Urinary bladder (tissue), 4 donors: ENCODE measurements around the gene SLC2A4RG. TPM values are rescaled to one million over a fixed set of nuclear protein-coding genes. Genes with fewer than 3 reads are reported as not detected.

ENCODE experiments used
- DNase-seq: peaks from one replicate; pipeline ENCODE4 v3.0.0-alpha.2; 2015; ENCODE audit errors: extremely low spot score
- H3K27ac ChIP-seq: one replicate; pipeline ENCODE4 v1.5.1; 2013; ENCODE audit warnings: low read depth, mild to moderate bottlenecking, moderate library complexity
- H3K36me3 ChIP-seq: one replicate; pipeline ENCODE4 v1.6.1; 2013; ENCODE audit warnings: mild to moderate bottlenecking, moderate library complexity; ENCODE audit not compliant: insufficient read depth
- H3K4me1 ChIP-seq: one replicate; pipeline ENCODE4 v1.6.1; 2013; ENCODE audit warnings: mild to moderate bottlenecking, moderate library complexity; ENCODE audit not compliant: insufficient read depth
- H3K4me3 ChIP-seq: one replicate; pipeline ENCODE4 v1.5.1; 2013; ENCODE audit warnings: low read depth, low read length
- WGBS: extraction: QIAGEN DNeasy Blood & Tissue Kit; methylation state at CpG from one replicate; pipeline ENCODE4 v1.1.7; 2013; 5-methylcytosine and 5-hydroxymethylcytosine counted together
- polyA plus RNA-seq: library from polyadenylated mRNA; stranded (reverse); fragments of 200-250 nt; gene quantifications from one replicate; pipeline ENCODE4 v1.2.3, GENCODE V29; 2013
- total RNA-seq: library from RNA; depleted of rRNA; stranded (reverse); fragments of >200 nt; gene quantifications from one replicate; pipeline ENCODE4 v1.2.3, GENCODE V29; 2014
- donor health status: healthy with polysubstance abuse.
- donor health status: healthy.

Gene SLC2A4RG, protein sequence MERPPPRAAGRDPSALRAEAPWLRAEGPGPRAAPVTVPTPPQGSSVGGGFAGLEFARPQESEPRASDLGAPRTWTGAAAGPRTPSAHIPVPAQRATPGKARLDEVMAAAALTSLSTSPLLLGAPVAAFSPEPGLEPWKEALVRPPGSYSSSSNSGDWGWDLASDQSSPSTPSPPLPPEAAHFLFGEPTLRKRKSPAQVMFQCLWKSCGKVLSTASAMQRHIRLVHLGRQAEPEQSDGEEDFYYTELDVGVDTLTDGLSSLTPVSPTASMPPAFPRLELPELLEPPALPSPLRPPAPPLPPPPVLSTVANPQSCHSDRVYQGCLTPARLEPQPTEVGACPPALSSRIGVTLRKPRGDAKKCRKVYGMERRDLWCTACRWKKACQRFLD
- 8.6 TPM for total RNA-seq
- polyA plus RNA-seq = 106 TPM

DNA sequence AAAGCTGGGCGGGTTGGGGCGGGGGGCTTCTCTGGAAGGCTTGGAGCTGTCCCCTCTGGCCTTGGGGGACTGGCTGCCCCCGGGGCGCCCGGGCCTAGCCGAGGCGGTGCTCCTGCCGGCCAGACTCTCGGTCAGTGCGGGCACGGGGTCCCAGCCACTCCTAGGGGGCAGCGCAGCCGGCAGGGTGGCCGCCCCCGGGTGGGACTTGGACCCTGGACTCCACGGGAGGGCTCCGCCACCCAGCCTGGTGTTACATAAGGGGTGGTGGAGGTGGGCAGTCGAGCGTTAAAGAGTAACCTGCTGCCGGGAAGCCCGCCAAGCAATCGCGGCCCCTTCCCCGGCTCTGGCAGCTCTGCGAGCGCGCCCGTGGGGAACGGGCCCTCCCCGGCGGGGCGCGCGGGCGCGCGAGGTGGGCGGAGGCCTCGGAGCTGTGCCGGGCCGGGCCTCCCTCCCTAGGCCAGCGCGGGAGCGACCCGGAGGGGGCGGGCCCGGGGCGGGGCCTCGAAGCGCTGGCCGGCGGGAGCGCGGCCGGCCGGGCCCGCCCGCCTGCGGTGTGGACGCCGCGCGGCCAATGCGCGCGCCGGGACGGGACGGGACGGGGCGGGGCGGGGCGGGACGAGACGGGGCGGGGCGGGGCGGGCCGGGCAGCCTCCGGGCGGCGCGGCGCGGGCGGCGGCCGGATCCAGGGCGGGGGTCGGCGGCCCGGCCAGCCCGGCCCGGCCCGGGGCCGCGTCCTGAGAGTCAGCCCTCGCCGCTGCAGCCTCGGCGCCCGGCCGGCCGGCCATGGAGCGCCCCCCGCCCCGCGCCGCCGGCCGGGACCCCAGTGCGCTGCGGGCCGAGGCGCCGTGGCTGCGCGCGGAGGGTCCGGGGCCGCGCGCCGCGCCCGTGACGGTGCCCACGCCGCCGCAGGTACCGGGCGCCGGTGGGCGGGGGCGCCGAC is at the start of gene SLC2A4RG:
Gene SLC2A4RG, plus strand, starts transcription at position 647 of the 940 bp plus-strand sequence. Its CDS starts 137 bp downstream, at position 784.
- H3K36me3 ChIP-seq = peaks cover 1% of the 10 kb centered on the region
- WGBS = 1% methylated on average over 133 of the region's 136 CpGs
- no peaks in the 10 kb centered on the region for H3K4me1 ChIP-seq
- peak within 1 kb of the TSS; percentile 79 for H3K4me3 ChIP-seq
- peak within 1 kb of the TSS; percentile 94 for H3K27ac ChIP-seq
- no peak for DNase-seq

DNA sequence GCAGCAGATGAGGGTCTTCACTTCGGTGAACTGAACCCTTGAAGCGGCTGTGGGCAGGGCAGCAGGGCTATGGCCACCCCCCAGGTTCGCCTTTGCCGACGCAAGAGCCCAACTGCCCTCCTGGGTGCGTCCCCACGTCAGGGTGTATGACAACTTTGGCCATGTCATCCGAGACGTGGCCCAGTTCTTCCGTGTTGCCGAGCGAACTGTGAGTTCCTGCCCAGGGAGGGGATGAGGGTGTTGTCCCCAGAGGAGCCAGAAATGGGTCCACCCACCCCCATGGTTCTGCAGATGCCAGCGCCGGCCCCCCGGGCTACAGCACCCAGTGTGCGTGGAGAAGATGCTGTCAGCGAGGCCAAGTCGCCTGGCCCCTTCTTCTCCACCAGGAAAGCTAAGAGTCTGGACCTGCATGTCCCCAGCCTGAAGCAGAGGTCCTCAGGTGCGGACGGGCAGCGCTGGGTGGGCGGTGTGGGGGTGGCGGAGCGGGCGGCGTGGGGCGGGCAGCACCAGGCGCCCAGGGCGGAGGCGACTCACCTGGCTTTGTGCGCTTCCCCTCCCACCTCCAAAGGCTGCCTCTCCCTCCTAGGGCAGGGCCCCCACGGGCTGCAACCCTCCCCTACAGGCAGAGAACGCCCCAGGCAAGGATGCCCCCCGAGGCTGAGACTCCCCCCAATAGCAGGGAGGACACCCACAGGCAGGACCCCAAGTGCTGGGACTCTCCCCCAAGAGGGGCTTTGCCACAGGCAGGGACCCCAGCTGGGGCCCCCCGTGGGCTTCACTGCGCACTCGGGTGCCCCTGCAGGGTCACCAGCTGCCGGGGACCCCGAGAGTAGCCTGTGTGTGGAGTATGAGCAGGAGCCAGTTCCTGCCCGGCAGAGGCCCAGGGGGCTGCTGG is 49.3 kb upstream of the SLC2A4RG start:
- Histone ChIP-seq H3K27ac (no peak overlapping the region), H3K4me3 (no peak overlapping the region), H3K4me1 (no peaks in the 10 kb centered on the region), H3K36me3 (no peaks in the 10 kb centered on the region)
- 87% methylated on average over 40 of the region's 40 CpGs for WGBS
- DNase-seq = no peak

DNA sequence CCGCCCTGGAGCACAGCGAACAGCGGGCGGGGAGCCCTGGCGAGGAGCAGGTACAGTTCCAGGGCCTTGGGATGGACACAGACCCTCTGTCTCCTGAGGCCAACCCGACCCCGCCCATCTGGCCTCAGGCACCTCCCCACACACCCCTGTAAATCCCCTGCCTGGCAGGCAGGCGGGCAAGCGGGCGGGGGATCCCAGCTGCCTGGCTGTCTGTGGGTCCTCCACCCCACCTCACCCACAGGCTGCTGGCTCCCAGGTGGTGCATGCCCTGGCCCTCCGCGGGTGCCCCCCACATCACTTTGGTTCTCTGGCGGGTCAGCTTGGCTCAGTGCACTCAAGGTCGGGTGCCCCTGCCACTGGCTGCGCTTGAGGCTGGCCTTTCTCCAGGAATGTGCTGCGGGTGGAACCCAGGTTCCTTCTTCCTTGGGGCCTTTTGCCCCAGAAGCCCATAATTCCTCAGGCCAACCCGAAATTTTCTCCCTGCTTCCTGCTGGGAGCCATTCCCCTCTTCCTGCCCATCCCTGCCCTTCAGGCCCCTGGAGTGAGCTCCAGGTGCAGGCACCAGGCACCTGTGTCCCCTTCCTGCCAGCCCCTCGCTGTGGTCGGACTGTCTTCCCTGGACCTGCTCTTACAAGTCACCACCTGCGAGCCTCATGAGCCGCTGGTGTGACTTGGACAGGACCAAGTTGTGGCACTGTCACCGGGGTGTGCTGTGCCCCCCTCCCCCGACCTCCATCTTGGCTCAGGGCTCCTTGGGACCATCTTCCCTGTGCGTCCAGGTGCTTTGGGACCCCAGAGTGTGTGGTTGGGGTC is 48.5 kb upstream of the SLC2A4RG start:
- Histone ChIP-seq H3K27ac (no peak overlapping the region), H3K4me1 (no peaks in the 10 kb centered on the region)
- no peak for DNase-seq

DNA sequence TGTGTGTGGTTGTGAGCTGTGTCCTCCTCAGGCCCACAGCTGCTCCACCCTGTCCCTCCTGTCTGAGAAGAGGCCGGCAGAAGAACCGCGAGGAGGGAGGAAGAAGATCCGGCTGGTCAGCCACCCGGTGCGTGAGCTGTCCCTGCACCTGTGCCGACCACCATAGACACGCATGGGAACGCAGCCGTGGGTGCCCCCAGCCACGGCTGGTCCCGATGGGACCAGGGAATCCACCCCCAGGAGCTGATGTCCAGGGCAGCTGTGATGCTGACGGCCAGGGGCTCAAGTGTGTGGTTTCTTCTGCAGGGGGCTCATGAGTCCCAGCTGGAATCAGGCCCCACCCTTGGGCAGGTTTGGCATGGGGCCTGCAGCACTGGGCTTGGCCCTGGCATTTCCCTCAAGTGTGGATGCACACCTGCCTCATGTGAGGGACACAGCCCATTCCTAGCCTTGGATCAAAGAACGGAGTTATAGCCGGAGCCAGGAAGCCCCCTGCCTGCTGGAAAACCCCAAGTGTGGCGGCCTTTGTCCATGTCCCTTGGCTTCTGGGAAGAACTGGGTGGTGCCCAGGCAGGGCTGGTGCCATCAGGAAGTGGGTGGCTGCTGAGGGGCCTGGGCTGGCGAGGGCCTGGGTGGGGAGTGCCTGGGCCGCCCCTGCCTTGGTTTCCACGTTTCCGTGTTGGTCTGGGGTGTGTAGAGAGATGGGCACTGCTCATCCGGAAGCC is 47.7 kb upstream of the SLC2A4RG start:
- no peak for DNase-seq
- 84% methylated on average over 21 of the region's 21 CpGs for WGBS
- Histone ChIP-seq H3K27ac (no peak overlapping the region), H3K36me3 (no peaks in the 10 kb centered on the region), H3K4me3 (no peak overlapping the region), H3K4me1 (no peaks in the 10 kb centered on the region)

More for the DNA sequence above, 48.5 kb upstream of the SLC2A4RG start:
- Histone ChIP-seq H3K4me3 (no peak overlapping the region), H3K36me3 (no peaks in the 10 kb centered on the region)
- 81% methylated on average over 24 of the region's 24 CpGs for WGBS

DNA sequence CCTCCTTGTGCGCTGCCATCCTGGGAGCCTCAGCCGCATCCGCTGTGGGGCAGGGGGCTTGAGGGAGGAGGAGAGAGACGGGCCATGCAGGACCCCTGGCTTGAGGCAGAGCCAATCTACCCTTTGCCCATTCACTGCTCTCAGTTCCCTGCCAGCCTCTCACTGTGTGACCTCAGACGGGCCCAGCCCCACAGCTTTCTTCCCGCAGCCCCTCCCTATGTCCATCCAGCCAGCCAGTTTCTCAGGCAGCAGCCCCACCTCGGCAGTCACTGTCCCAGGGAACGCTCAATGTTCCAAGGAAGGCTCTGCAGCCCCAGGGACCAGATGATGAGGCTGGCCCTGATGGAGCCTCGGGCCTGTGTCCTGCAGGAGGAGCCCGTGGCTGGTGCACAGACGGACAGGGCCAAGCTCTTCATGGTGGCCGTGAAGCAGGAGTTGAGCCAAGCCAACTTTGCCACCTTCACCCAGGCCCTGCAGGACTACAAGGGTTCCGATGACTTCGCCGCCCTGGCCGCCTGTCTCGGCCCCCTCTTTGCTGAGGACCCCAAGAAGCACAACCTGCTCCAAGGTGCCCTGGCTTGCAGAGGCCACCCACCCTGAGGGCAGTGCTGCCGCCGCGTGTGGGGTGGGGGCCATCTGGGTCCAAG is 47.0 kb upstream of the SLC2A4RG start:
- no peak for DNase-seq
- no peaks in the 10 kb centered on the region for H3K4me1 ChIP-seq
- WGBS = 70% methylated on average over 20 of the region's 20 CpGs

DNA sequence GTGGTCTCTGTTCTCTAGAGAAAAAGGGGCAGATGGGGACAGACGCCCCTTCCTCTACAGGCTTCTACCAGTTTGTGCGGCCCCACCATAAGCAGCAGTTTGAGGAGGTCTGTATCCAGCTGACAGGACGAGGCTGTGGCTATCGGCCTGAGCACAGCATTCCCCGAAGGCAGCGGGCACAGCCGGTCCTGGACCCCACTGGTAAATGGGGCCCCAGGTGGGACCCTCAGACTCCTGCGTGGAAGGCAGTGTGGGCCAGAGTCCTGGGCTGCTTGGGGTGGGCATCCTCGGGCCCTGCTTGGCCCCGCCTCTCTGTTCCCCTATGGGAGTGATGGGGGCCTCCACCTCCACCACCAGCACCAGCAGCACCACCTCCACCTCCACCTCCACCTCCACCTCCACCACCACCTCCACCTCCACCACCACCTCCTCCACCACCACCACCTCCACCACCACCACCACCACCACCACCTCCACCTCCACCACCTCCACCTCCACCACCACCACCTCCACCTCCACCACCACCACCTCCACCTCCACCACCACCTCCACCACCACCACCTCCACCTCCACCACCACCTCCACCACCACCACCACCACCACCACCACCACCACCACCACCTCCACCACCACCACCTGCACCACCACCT is 46.4 kb upstream of the SLC2A4RG start:
- DNase-seq = no peak
- H3K4me1 ChIP-seq = no peaks in the 10 kb centered on the region
- no peaks in the 10 kb centered on the region for H3K36me3 ChIP-seq
- no peak overlapping the region for H3K4me3 ChIP-seq
- 78% methylated on average over 10 of the region's 10 CpGs for WGBS
- H3K27ac ChIP-seq = no peak overlapping the region

More for the DNA sequence above, 47.0 kb upstream of the SLC2A4RG start:
- Histone ChIP-seq H3K4me3 (no peak overlapping the region), H3K27ac (no peak overlapping the region), H3K36me3 (no peaks in the 10 kb centered on the region)

DNA sequence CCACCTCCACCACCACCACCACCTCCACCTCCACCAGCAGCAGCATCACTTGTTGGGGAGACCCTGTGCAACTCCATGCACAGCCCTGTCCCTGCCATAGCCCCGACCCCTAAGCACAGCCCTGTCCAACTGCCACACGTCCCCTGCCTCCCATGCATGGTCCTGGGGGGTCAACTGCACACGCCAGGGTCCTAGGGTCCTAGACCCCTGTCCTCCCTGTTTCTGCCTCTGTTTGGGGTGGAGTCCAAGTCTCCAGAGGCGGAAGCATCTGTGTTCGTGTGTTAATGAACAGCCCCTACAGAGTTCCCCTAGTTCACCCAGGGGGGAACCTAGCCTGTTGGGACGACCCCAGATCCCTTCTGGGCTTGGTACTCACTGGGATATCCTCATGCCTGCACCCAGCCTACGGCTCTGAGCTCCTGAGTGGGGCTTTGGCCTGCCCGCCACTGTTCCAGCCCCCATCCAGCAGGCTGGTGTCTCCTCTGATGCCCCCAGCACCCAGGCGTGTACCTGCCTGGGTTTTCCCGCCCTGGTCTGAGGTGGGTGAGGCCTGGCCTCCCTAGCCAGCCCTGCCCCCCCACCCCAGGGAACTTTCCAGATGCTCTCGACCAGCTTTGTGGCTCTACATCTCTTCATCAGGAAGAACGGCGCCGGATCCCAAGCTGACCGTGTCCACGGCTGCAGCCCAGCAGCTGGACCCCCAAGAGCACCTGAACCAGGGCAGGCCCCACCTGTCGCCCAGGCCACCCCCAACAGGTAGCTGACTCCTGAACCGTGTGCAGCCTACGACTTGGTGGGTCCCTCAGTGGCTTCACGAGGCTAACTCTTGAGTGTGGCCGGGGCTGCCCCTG is 45.6 kb upstream of the SLC2A4RG start:
- H3K4me3 ChIP-seq = no peak overlapping the region
- no peak overlapping the region for H3K27ac ChIP-seq
- DNase-seq = no peak
- no peaks in the 10 kb centered on the region for H3K4me1 ChIP-seq
- 92% methylated on average over 21 of the region's 21 CpGs for WGBS
- no peaks in the 10 kb centered on the region for H3K36me3 ChIP-seq

DNA sequence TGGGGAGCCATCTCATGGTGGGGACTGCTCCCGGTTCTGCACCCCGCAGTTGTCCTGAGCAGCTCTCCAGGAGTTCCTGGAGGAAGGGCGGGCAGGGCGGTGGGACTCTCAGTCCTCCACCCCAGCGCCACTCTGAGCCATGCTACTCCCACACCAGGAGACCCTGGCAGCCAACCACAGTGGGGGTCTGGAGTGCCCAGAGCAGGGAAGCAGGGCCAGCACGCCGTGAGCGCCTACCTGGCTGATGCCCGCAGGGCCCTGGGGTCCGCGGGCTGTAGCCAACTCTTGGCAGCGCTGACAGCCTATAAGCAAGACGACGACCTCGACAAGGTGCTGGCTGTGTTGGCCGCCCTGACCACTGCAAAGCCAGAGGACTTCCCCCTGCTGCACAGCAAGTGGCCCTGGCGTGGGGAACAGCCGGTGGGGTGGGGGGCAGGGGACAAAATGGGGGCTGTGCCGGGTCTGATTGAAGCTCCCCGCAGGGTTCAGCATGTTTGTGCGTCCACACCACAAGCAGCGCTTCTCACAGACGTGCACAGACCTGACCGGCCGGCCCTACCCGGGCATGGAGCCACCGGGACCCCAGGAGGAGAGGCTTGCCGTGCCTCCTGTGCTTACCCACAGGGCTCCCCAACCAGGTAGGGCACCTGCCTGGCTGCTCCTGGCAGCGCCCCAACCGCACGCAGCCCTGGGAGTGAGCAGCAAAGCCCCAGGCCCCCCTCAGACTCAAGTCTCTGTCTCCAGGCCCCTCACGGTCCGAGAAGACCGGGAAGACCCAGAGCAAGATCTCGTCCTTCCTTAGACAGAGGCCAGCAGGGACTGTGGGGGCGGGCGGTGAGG is 44.8 kb upstream of the SLC2A4RG start:
- DNase-seq = no peak
- Histone ChIP-seq H3K36me3 (no peaks in the 10 kb centered on the region), H3K27ac (no peak overlapping the region), H3K4me1 (no peaks in the 10 kb centered on the region), H3K4me3 (no peak overlapping the region)
- WGBS = 88% methylated on average over 37 of the region's 37 CpGs

DNA sequence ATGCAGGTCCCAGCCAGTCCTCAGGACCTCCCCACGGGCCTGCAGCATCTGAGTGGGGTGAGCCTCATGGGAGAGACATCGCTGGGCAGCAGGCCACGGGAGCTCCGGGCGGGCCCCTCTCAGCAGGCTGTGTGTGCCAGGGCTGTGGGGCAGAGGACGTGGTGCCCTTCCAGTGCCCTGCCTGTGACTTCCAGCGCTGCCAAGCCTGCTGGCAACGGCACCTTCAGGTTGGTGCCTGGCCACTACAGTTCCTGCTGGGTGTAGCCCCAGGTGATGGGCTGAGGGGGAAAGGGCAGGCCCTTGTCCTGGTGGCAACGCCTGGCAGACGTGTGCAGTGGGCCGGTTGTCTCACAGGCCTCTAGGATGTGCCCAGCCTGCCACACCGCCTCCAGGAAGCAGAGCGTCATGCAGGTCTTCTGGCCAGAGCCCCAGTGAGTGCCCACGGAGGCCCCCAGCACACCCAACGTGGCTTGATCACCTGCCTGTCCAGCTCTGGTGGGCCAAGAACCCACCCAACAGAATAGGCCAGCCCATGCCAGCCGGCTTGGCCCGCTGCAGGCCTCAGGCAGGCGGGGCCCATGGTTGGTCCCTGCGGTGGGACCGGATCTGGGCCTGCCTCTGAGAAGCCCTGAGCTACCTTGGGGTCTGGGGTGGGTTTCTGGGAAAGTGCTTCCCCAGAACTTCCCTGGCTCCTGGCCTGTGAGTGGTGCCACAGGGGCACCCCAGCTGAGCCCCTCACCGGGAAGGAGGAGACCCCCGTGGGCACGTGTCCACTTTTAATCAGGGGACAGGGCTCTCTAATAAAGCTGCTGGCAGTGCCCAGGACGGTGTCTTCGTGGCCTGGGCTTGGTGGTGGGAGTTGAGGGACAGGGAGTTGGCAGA is 43.9 kb upstream of the SLC2A4RG start:
- Histone ChIP-seq H3K27ac (no peak overlapping the region), H3K4me3 (no peak overlapping the region), H3K4me1 (no peaks in the 10 kb centered on the region), H3K36me3 (no peaks in the 10 kb centered on the region)
- DNase-seq = no peak
- 80% methylated on average over 25 of the region's 25 CpGs for WGBS
